HG02938 (cell line): ENCODE measurements around the gene KDM4C.

Source experiments
- ATAC-seq: cut with Tn5 transposase; IDR thresholded peaks from one replicate; pipeline ENCODE4 v1.9.1; 2021; ENCODE audit warnings: mild to moderate bottlenecking, moderate library complexity; ENCODE audit not compliant: unreplicated experiment

The KDM4C gene

GRCh38 chr9:6852243-6852963 lies 94.6 kb downstream of the KDM4C start:
- ATAC-seq, result no peak

GRCh38 chr9:6855860-6856259 lies 98.1 kb downstream of the KDM4C start:
- no peak for ATAC-seq

DNA sequence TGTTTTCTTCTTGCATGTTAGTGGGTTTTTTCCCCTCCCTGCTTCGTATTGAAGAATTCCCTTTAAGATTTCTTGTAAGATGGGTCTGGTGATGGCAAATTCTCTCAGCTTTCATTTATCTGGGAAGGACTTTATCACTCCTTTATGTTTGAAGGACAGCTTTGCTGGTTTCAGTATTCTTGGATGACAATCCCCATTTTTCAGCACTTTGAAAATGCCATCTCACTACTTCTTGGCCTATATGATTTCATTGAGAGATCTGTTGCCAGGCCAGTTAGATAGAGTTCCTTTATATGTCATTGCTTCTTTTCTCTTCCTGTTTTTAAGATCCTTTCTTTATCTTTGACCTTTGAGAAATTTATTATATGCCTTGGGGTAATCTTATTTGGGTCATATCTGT lies 106.3 kb downstream of the KDM4C start:
- ATAC-seq, result no peak

DNA sequence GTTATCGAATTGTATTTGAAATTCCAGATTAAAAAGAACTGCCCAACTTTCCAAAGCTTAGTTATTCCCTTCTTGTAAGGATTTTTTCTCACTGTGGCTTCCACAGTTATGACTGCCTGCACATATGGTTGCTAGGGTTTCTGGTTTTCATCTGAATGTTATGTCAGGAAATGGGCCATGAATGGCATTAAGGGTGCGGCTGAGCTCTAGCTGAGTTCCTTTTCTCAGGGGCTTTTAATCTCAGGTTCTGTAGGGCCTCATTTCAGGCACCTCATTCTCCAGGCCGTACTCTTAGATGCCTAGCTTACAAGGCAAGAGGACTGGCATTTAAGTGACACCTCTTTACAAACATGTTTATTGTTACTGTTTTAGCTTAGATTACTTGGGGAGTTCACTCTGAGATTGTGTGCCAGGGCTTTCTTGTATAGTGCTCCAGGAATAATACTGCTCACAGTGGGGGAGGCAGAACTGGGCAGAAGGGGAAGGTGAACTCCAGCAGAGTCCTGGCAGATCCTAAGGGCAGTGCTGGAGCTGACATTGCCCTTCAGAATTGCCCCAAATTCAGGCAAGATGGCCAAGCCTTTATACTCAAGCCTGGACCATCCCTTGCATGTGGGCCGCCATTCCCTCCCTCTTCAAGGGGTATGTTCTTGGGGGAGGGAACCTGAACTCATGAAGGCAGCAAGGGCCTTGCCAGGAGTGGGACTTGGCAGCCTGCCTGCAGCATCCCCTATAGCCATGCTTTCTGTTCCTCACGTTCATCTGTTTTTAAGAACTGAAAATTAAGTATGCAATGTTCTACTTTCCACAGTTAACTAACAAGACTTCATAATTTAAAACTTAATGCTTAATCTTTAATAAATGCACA lies 111.5 kb downstream of the KDM4C start:
- ATAC-seq, result no peak

DNA sequence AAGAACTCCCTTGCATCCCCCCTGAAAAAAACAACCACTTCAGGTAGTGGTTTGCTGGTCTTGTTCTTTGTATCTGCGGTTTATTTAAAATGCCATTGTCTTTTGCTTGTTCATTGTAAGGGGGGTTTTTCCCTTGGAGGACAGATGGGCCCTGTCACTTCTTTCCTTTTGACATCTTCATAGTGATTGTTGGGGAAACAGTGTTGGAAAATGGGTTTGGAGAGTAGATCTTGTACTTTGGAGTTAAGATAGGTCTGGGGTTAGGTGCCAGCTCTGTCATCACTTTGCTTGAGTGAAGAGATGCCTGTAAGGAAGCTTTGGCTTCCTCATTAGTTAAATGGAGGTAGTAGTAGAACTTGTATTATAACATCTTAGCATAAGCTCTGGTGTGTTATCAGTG lies 112.4 kb downstream of the KDM4C start:
- no peak for ATAC-seq

- no peak for ATAC-seq
Measured at GRCh38 chr9:6870650-6871477, 113.1 kb downstream of the KDM4C start.

- ATAC-seq, result no peak
Measured at GRCh38 chr9:6873857-6874256, 116.1 kb downstream of the KDM4C start.

DNA sequence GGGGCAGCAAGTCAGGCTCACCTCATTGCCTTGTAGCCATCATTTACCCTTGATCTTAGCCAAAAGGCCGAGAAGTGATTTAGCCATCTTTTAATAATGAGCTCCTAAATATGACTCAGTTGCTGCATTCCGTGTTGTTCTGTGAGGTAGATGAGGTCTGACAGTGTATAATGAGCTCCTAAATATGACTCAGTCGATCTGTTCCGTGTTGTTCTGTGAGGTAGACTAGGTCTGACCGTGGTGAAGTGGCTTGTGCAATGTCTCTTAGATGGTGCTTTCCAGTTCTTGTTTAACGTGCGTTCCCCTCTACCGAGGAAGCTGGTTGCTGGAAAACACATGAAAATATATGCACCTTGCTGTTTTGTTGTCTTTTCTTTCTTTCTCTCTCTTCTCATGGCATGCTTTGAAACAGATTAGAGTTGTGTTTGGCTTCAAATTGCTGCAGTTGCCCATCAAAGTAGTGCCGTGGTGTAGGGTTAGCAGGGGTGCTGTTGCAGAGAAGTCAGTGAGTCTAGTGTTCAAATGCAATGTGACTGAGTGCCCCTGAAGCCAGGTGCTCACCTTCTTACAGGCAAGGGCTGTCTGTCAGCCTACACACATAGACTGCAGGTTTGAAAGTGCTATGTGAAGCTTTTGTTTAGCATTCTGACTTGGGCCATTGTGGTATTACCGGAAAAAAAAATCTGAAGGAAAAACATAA lies 118.6 kb downstream of the KDM4C start:
- ATAC-seq, result no peak

- ATAC-seq, result no peak
Measured at GRCh38 chr9:6877671-6878161, 119.9 kb downstream of the KDM4C start.

- no peak for ATAC-seq
Measured at GRCh38 chr9:6880626-6881025, 122.9 kb downstream of the KDM4C start.

DNA sequence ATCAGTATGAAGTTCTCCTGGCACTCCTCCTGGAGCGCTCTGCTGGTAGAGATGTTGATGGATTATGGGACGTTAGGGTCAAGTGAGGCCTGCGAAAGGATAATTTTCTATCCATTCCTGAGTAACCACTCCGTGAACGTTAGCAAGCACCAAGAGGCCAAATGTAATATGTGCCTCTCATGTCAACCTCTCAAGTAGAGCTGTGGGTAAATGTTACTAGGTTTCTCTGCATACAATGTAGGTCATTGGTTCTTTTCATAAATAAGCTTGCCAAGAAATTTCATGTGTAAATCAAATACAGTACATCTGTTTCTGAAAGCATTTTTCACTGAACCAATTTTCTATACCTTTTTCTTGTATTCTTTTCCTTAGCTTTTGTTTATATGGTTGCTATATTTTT lies 126.3 kb downstream of the KDM4C start:
- ATAC-seq, result no peak

- no peak for ATAC-seq
Measured at GRCh38 chr9:6884990-6885389, 127.2 kb downstream of the KDM4C start.

DNA sequence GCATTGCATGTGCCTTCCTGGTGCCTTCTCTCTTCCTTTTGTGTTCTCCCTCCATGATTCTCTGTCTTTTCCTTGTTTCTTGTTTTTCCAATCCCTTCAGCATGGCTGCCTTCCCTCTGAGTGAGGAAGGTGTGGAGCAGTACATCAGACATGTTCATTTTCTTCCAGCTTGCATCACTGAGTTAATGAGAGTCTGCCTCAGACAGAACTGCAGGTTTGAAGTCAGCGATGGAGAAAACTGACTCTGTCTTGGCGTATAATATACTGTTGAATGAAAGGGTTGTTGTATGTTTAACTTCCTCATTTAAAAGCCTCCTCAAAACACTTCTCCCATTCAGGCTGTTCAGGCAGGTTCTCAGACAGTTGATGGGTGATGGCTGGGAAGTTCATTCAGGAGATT lies 129.3 kb downstream of the KDM4C start:
- no peak for ATAC-seq

DNA sequence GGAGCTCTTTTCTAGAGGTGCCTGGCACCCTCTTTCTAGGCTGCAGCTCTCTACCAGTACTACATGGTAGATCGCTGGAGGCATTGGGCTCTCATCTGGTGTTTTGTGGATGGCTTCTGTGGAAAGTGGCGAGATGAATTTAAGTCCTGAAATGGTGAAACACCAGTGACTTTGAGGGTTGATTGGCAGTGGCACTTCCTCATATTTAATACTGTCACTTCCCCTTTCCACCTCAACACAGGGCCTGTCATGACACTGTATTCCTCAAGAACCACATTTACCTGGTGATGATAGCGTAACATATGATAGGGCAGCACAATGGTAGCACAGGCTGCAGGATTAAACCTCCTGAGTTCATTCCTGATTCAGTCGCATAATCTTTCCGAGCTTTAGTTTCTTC lies 132.1 kb downstream of the KDM4C start:
- no peak for ATAC-seq

- peak; percentile 32 for ATAC-seq
Measured at GRCh38 chr9:6893350-6894131, 135.8 kb downstream of the KDM4C start.

- ATAC-seq, result peak; percentile 96
Measured at GRCh38 chr9:6894135-6894534, 136.4 kb downstream of the KDM4C start.

- ATAC-seq, result no peak
Measured at GRCh38 chr9:6895754-6896153, 138.0 kb downstream of the KDM4C start.

- no peak for ATAC-seq
Measured at GRCh38 chr9:6896562-6896961, 138.8 kb downstream of the KDM4C start.

DNA sequence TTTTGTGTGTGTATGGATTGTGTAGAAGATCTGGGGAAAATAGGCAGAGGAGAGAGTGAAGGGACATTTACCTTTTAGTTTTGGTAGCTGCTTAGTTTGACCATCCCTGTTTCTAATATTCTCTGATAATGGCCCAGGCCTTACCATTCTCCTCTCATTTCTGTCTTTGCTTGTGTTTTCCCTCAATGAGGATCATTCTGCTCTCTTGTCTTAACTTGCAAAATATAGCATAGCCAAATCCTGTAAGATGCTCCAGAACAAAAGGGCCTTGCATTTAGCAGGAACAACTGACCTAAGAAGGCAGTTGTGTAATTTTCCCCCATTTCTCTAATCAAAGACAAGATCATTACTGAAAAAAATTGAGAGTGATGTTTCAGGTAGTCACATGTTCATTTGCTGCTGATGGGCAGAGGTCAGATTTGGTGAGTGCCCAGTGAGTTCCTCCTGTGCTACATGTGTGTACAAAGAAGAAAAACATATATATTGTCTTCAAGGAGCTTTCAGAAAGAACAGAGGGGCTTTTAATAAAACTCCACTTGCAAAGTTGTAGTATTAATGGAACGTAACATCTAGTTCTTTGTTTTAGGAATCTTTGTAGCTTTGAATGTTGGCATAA lies 139.5 kb downstream of the KDM4C start:
- ATAC-seq, result no peak
